Stomach (tissue), 9 donors: ENCODE measurements around the gene ARHGEF12. TPM values are rescaled to one million over a fixed set of nuclear protein-coding genes. Genes with fewer than 3 reads are reported as not detected.

Source experiments
- DNase-seq, 2 donors: peaks; one replicate each; pipeline versions ENCODE4 v3.0.0 to v3.0.0-alpha.2; 2013 to 2019
- H3K27ac ChIP-seq, 5 donors: fragments of 200-600 bp in 4 of 5; sonication (generic) in 4 of 5; one replicate each; pipeline ENCODE4 v1.5.1; 2013 to 2019; ENCODE audit warnings: mild to moderate bottlenecking in 1 of 5, moderate library complexity in 1 of 5
- H3K27me3 ChIP-seq, 3 donors: fragments of 200-600 bp; sonication (generic); one replicate each; pipeline ENCODE4 v1.5.1; 2017 to 2019; ENCODE audit warnings: mixed run types in 1 of 3
- H3K36me3 ChIP-seq, 4 donors: fragments of 200-600 bp; sonication (generic); 1 replicate in 3 of 4; 2 replicates in 1 of 4; pipeline ENCODE4 v1.5.1; 2016 to 2019
- H3K4me1 ChIP-seq, 4 donors: fragments of 200-600 bp; sonication (generic); one replicate each; pipeline ENCODE4 v1.5.1; 2016 to 2019
- H3K4me3 ChIP-seq, 4 donors: fragments of 200-600 bp; sonication (generic) in 3 of 4; one replicate each; pipeline ENCODE4 v1.5.1; 2016 to 2019; ENCODE audit warnings: mild to moderate bottlenecking in 1 of 4
- H3K9me3 ChIP-seq, 4 donors: fragments of 200-600 bp; sonication (generic); one replicate each; pipeline ENCODE4 v1.5.1; 2016 to 2019
- EP300 ChIP-seq: sonication (generic); formaldehyde crosslinking; IDR thresholded peaks from one replicate; pipeline ENCODE4 v1.6.1; 2017; ENCODE audit warnings: antibody characterized with exemption
- POLR2A ChIP-seq, 4 donors: fragments of 450-650 bp; IDR thresholded peaks; one replicate each; pipeline ENCODE4 v1.6.1; 2016; ENCODE audit warnings: antibody characterized with exemption in 4 of 4, control low read depth in 2 of 4, mild to moderate bottlenecking in 1 of 4, moderate library complexity in 1 of 4
- POLR2AphosphoS5 ChIP-seq, 3 donors: sonication (generic); formaldehyde crosslinking; IDR thresholded peaks; one replicate each; pipeline ENCODE4 v1.6.1; 2016; ENCODE audit warnings: antibody characterized with exemption in 3 of 3
- WGBS, 5 donors: extraction: QIAGEN DNeasy Blood & Tissue Kit in 3 of 5; methylation state at CpG; one replicate each; pipeline versions ENCODE4 v1.1.5 to v1.1.7; 2013 to 2018; 5-methylcytosine and 5-hydroxymethylcytosine counted together
- intact Hi-C: fragments of 100-400 bp; cut with DNase I; formaldehyde crosslinking; loops from one replicate; pipeline ENCODE4 v1.15.1; 2023; ENCODE audit warnings: low total_unique reads
- polyA plus RNA-seq, 3 donors: library from polyadenylated mRNA; stranded (reverse); fragments of 200-250 nt; gene quantifications; one replicate each; pipeline ENCODE4 v1.2.3, GENCODE V29; 2013
- total RNA-seq, 5 donors: library from RNA; depleted of rRNA; stranded (reverse); fragments of >200 nt; gene quantifications; one replicate each; pipeline versions ENCODE4 v1.1.0 to v1.2.3, GENCODE V29; 2014 to 2016
- TF ChIP-seq, protein P1 (sequence below), 7 experiments: fragments of 450-650 bp in 4 of 7; fragments of 200-600 bp in 3 of 7; sonication (generic) in 3 of 7; IDR thresholded peaks; one replicate each; pipeline ENCODE4 v1.5.1; 2016 to 2019; ENCODE audit warnings: antibody characterized with exemption in 7 of 7, control low read depth in 2 of 7, mild to moderate bottlenecking in 1 of 7
- donor health status: healthy with polysubstance abuse.
- donor health status: Bipolar disorder and iron deficiency.
- donor health status: healthy.

Gene ARHGEF12
- total and polyA plus RNA-seq, 8 donors = 11.5 to 186 (median 43.5) TPM

DNA sequence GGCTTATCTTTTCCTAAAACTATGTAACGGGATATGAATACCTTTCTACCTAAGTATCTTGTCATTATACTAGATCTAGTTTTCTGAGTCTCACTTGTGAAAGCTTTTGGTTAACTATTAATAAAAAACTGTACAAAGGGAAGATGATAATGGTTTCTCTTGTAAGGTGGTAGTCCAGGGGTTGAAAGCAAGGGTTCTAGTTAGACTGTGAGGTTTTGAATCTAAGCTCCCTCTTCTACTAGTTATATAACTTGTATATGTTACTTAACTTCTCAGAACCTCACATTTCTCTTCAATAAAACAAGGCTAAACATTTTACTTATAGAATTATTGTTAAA is 54.3 kb downstream of the ARHGEF12 start:
- no peak for DNase-seq
- 44 to 73% (median 60%) methylated on average over 1 of the region's 1 CpG for WGBS, 5 donors
- intact Hi-C loops = no loop called here
- no peak overlapping the region for H3K4me3 ChIP-seq
- no peaks in the 10 kb centered on the region for H3K27me3 ChIP-seq
- peaks cover 0 to 65% (median 41%) of the 10 kb centered on the region in 4 donors for H3K4me1 ChIP-seq
- no peak overlapping the region for H3K27ac ChIP-seq
- H3K9me3 ChIP-seq = no peaks in the 10 kb centered on the region
- no peaks in the 10 kb centered on the region for H3K36me3 ChIP-seq
- TF ChIP-seq EP300 = no peak
- TF ChIP-seq, protein P1, sequence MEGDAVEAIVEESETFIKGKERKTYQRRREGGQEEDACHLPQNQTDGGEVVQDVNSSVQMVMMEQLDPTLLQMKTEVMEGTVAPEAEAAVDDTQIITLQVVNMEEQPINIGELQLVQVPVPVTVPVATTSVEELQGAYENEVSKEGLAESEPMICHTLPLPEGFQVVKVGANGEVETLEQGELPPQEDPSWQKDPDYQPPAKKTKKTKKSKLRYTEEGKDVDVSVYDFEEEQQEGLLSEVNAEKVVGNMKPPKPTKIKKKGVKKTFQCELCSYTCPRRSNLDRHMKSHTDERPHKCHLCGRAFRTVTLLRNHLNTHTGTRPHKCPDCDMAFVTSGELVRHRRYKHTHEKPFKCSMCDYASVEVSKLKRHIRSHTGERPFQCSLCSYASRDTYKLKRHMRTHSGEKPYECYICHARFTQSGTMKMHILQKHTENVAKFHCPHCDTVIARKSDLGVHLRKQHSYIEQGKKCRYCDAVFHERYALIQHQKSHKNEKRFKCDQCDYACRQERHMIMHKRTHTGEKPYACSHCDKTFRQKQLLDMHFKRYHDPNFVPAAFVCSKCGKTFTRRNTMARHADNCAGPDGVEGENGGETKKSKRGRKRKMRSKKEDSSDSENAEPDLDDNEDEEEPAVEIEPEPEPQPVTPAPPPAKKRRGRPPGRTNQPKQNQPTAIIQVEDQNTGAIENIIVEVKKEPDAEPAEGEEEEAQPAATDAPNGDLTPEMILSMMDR (IDR thresholded peaks at IDR 0.05) = no peak
- no peak for TF ChIP-seq POLR2AphosphoS5 (IDR thresholded peaks at IDR 0.05)

DNA sequence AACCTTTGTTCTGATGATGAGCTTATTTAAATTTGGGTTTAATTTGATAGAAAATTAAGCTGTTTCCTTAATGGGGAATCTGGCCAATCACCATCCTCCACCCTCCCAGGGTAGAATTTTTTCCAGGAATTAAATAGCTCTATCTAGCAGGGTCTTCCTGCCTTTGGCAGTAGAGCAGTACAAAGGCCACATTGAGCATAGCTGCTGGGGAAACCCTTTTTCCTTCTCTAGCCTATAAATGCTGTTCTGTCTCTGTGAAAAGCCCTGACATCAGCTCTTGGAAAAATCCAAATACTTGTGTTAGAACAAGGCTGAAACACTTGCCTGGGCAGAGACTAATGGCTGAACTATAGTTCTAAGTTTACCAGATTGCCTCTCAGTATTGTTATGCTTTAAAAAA is 55.1 kb downstream of the ARHGEF12 start:
- Histone ChIP-seq H3K4me3 (no peak overlapping the region), H3K4me1 (peaks cover 0 to 57% (median 39%) of the 10 kb centered on the region in 4 donors), H3K27ac (peak overlapping the region in 2 of 5 donors; percentile 0), H3K27me3 (no peaks in the 10 kb centered on the region), H3K9me3 (no peaks in the 10 kb centered on the region), H3K36me3 (no peaks in the 10 kb centered on the region)
- TF ChIP-seq, protein P1 (IDR thresholded peaks at IDR 0.05) = no peak
- TF ChIP-seq POLR2AphosphoS5 (IDR thresholded peaks at IDR 0.05) (no peak), EP300 (no peak), POLR2A (IDR thresholded peaks at IDR 0.05) (no peak)
- intact Hi-C loops = no loop called here
- DNase-seq = peak in 1 of 2 donors; percentile 73

DNA sequence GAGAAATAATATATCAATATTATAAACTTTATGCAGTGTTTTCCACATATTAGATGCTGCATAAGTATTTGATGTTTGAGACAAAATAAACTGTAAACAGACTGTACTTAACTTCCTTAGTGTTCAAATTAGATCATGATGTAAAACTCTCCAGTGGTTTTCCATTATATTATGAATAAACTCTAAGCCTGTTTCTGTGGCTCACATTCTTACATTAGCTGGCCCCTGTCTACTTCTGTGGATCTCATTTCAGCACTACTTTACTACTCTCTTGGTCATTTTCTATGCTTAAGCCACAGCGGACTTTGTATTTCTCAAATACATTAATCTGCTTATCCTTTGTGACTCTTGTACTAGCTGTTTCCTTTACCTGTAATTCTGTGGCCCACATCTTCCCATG is 55.6 kb downstream of the ARHGEF12 start:
- 88 to 95% (median 93%) methylated on average over 1 of the region's 1 CpG for WGBS, 5 donors
- DNase-seq = peak in 1 of 2 donors; percentile 11
- intact Hi-C loops = no loop called here

DNA sequence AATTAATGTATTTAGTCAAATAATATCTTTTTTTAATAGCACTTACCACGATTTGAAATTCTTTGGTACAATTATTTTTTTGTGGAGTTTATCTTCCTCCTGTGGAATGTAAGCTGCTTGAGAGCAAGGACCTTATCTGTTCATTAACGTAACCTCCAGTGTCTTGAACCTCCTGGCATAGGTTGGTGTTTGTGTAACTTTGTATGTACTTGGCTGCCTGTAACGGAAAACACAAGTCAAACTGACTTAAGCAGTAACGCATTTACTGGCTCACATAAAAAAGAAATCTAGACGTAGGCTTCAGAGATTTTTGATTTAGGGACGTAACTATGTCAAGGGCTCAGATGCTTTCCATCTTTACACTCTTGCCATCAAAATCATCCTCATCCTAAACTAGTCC is 56.1 kb downstream of the ARHGEF12 start:
- H3K36me3 ChIP-seq = no peaks in the 10 kb centered on the region
- H3K27ac ChIP-seq = peak overlapping the region in 1 of 5 donors; percentile 19
- WGBS, 5 donors = 35 to 59% (median 49%) methylated on average over 6 of the region's 6 CpGs
- peaks cover 0 to 51% (median 35%) of the 10 kb centered on the region in 4 donors for H3K4me1 ChIP-seq
- DNase-seq = peak in 1 of 2 donors; percentile 11
- H3K27me3 ChIP-seq = no peaks in the 10 kb centered on the region
- TF ChIP-seq POLR2A (IDR thresholded peaks at IDR 0.05) = no peak
- TF ChIP-seq POLR2AphosphoS5 (IDR thresholded peaks at IDR 0.05) = no peak
- TF ChIP-seq EP300 = no peak
- TF ChIP-seq, protein P1 (IDR thresholded peaks at IDR 0.05) = no peak
- intact Hi-C loops = no loop called here
- no peaks in the 10 kb centered on the region for H3K9me3 ChIP-seq
- no peak overlapping the region for H3K4me3 ChIP-seq

More for the DNA sequence above, 55.6 kb downstream of the ARHGEF12 start:
- Histone ChIP-seq H3K9me3 (no peaks in the 10 kb centered on the region), H3K36me3 (no peaks in the 10 kb centered on the region), H3K4me3 (no peak overlapping the region), H3K4me1 (peaks cover 0 to 53% (median 37%) of the 10 kb centered on the region in 4 donors), H3K27ac (peak overlapping the region in 2 of 5 donors; percentile 0 to 19), H3K27me3 (no peaks in the 10 kb centered on the region)
- TF ChIP-seq, protein P1 (IDR thresholded peaks at IDR 0.05) = no peak
- no peak for TF ChIP-seq EP300
- TF ChIP-seq POLR2A (IDR thresholded peaks at IDR 0.05) = no peak
- no peak for TF ChIP-seq POLR2AphosphoS5 (IDR thresholded peaks at IDR 0.05)
